ENCODE results near the gene SEMA7A.
A peak's percentile ranks its signal among the peaks of the same experiment; 100 is the strongest.

The SEMA7A gene

GRCh38 chr15:74411686-74412085, 22.1 kb downstream of the SEMA7A start:
- CTCF ChIA-PET, result interaction anchor here (1.0 to 1.8 kb wide), 5 partner anchors 9 to 29 kb away, joined by 3 to 6 read pairs (median 5); no protein-coding TSS in a partner anchor
- no peak for DNase-seq (ENCODE audit: low read depth, low spot score)
- POLR2A ChIA-PET, result interaction anchor here (0.9 kb wide), 1 partner anchor 19 kb away, joined by 3 read pairs; no protein-coding TSS in a partner anchor
- TF ChIP-seq CTCF (IDR thresholded peaks at IDR 0.05; ENCODE audit: insufficient read depth, low read length, missing control alignments), result no peak
- H3K4me3 ChIP-seq (ENCODE audit: low read depth, low read length), result no peak overlapping the region

- no peak for TF ChIP-seq CTCF (IDR thresholded peaks at IDR 0.05; ENCODE audit: insufficient read depth, low read length, missing control alignments)
- ChIA-PET CTCF (interaction anchor here (1.1 to 1.8 kb wide), 6 partner anchors 10 to 28 kb away, joined by 3 to 6 read pairs (median 4); no protein-coding TSS in a partner anchor), POLR2A (interaction anchor here (0.9 kb wide), 1 partner anchor 20 kb away, joined by 3 read pairs; no protein-coding TSS in a partner anchor)
- no peak for DNase-seq (ENCODE audit: low read depth, low spot score)
- H3K4me3 ChIP-seq (ENCODE audit: low read depth, low read length), result no peak overlapping the region
Observed at GRCh38 chr15:74410502-74410901, 23.3 kb downstream of the SEMA7A start.

- no peak for DNase-seq (ENCODE audit: low read depth, low spot score)
- TF ChIP-seq CTCF (IDR thresholded peaks at IDR 0.05; ENCODE audit: insufficient read depth, low read length, missing control alignments), result no peak
- ChIA-PET CTCF (interaction anchor here (0.7 to 2.2 kb wide), 7 partner anchors 9 to 33 kb away, joined by 3 to 12 read pairs (median 3); no protein-coding TSS in a partner anchor), POLR2A (interaction anchor here (0.8 kb wide), 1 partner anchor 21 kb away, joined by 3 read pairs; no protein-coding TSS in a partner anchor)
- no peak overlapping the region for H3K4me3 ChIP-seq (ENCODE audit: low read depth, low read length)
Observed at GRCh38 chr15:74409225-74409624, 24.5 kb downstream of the SEMA7A start.

- no peak overlapping the region for H3K4me3 ChIP-seq (ENCODE audit: low read depth, low read length)
- CTCF ChIA-PET, result interaction anchor here (0.7 to 2.2 kb wide), 4 partner anchors 11 to 33 kb away, joined by 3 to 12 read pairs (median 4); no protein-coding TSS in a partner anchor
- TF ChIP-seq CTCF (IDR thresholded peaks at IDR 0.05; ENCODE audit: insufficient read depth, low read length, missing control alignments), result no peak
- DNase-seq (ENCODE audit: low read depth, low spot score), result no peak
- POLR2A ChIA-PET, result interaction anchor here (0.8 kb wide), 1 partner anchor 22 kb away, joined by 3 read pairs; no protein-coding TSS in a partner anchor
Observed at GRCh38 chr15:74408815-74409214, 24.9 kb downstream of the SEMA7A start.

- DNase-seq (ENCODE audit: low read depth, low spot score), result no peak
- ChIA-PET CTCF (interaction anchor here (0.8 to 3.6 kb wide), 6 partner anchors 12 to 33 kb away, joined by 3 to 29 read pairs (median 5); no protein-coding TSS in a partner anchor), POLR2A (no interaction called here)
- H3K4me3 ChIP-seq (ENCODE audit: low read depth, low read length), result no peak overlapping the region
- no peak for TF ChIP-seq CTCF (IDR thresholded peaks at IDR 0.05; ENCODE audit: insufficient read depth, low read length, missing control alignments)
Observed at GRCh38 chr15:74408385-74408784, 25.4 kb downstream of the SEMA7A start.

GRCh38 chr15:74406992-74407705, 26.6 kb downstream of the SEMA7A start:
- peak overlapping the region; percentile 33 for H3K4me3 ChIP-seq (ENCODE audit: low read depth, low read length)
- TF ChIP-seq CTCF (IDR thresholded peaks at IDR 0.05; ENCODE audit: insufficient read depth, low read length, missing control alignments), result peak; percentile 18
- POLR2A ChIA-PET, result interaction anchor here (0.6 to 1.4 kb wide), 7 partner anchors 11 to 27 kb away, joined by 3 to 12 read pairs (median 3); no protein-coding TSS in a partner anchor
- CTCF ChIA-PET, result interaction anchor here (0.6 to 6.0 kb wide), 10 partner anchors 9 to 37 kb away, joined by 3 to 47 read pairs (median 6); no protein-coding TSS in a partner anchor
- peak; percentile 73 for DNase-seq (ENCODE audit: low read depth, low spot score)
